GM21528 (cell line): Measurements from ENCODE around the gene MIER2.

Experiments used
- ATAC-seq: cut with Tn5 transposase; IDR thresholded peaks from one replicate; pipeline ENCODE4 v1.9.1; 2021; ENCODE audit warnings: mild to moderate bottlenecking, moderate library complexity; ENCODE audit not compliant: unreplicated experiment, low FRiP score

The MIER2 gene

GRCh38 chr19:335072-335471 lies 9.5 kb downstream of the MIER2 start:
- no peak for ATAC-seq

- ATAC-seq: no peak
Measured at GRCh38 chr19:334296-335071, 10.1 kb downstream of the MIER2 start.

- ATAC-seq: no peak
Measured at GRCh38 chr19:330503-330902, 14.1 kb downstream of the MIER2 start.

- ATAC-seq: no peak
Measured at GRCh38 chr19:329876-330275, 14.7 kb downstream of the MIER2 start.

- ATAC-seq: no peak
Measured at GRCh38 chr19:328025-328505, 16.5 kb downstream of the MIER2 start.

GRCh38 chr19:327291-328024 lies 17.1 kb downstream of the MIER2 start:
- ATAC-seq: no peak

- ATAC-seq: no peak
Measured at GRCh38 chr19:326871-327270, 17.7 kb downstream of the MIER2 start.

GRCh38 chr19:325937-326565 lies 18.5 kb downstream of the MIER2 start:
- ATAC-seq: no peak

- no peak for ATAC-seq
Measured at GRCh38 chr19:325173-325936, 19.2 kb downstream of the MIER2 start.

- no peak for ATAC-seq
Measured at GRCh38 chr19:324716-325115, 19.9 kb downstream of the MIER2 start.

- ATAC-seq: no peak
Measured at GRCh38 chr19:322616-323015, 22.0 kb downstream of the MIER2 start.

GRCh38 chr19:318509-318774 lies 26.2 kb downstream of the MIER2 start:
- no peak for ATAC-seq

GRCh38 chr19:317710-318508 lies 26.7 kb downstream of the MIER2 start:
- ATAC-seq: no peak

- ATAC-seq: no peak
Measured at GRCh38 chr19:315811-316210, 28.8 kb downstream of the MIER2 start.

- ATAC-seq: no peak
Measured at GRCh38 chr19:313988-314815, 30.4 kb downstream of the MIER2 start.

GRCh38 chr19:313169-313987 lies 31.2 kb downstream of the MIER2 start:
- no peak for ATAC-seq

- no peak for ATAC-seq
Measured at GRCh38 chr19:311813-312261, 32.8 kb downstream of the MIER2 start.

GRCh38 chr19:310781-311496 lies 33.7 kb downstream of the MIER2 start:
- no peak for ATAC-seq
